Esophagus squamous epithelium (tissue), 4 donors: ENCODE measurements around the gene ATXN1.

Experiments
- CTCF ChIP-seq, 6 experiments: fragments of 450-650 bp in 4 of 6; fragments of 200-600 bp in 2 of 6; sonication (generic) in 2 of 6; IDR thresholded peaks; one replicate each; pipeline ENCODE4 v1.5.1; 2016 to 2019; ENCODE audit warnings: antibody characterized with exemption in 6 of 6, mild to moderate bottlenecking in 4 of 6, moderate library complexity in 4 of 6
- POLR2A ChIP-seq, 4 donors: fragments of 450-650 bp; IDR thresholded peaks; one replicate each; pipeline ENCODE4 v1.6.1; 2017; ENCODE audit warnings: antibody characterized with exemption in 4 of 4, mild to moderate bottlenecking in 4 of 4, moderate library complexity in 3 of 4

DNA sequence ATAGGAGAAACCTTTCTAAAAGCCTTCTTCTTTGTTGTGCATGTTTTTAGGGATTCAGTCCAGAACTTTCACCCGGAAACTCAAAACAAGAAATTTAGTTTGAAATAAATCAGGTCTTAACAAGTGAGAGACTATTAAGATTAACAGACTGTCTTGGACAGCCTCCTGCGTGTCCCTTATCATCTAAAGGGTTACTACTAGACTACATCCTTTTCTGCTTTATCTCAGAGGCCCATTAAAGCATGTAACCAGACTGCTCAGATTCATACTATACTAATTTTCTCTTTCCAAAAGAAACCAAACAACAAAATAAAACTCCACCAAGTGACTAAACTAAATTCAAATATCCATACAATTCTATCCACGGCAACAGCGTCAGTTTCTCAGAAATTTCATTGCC, 349.1 kb downstream of the ATXN1 start:
- TF ChIP-seq CTCF (IDR thresholded peaks at IDR 0.05) (no peak), POLR2A (IDR thresholded peaks at IDR 0.05) (no peak)
